Stimulated activated CD4-positive, alpha-beta T cell treated with anti-CD3 and anti-CD28 coated beads, Interleukin-1b, Interleukin-23, amount 100 ng/mL, for 1 hour (primary cell): ENCODE results near the gene SPINK4.

ENCODE experiments used
- DNase-seq, 2 donors: peaks; one replicate each; pipeline ENCODE4 v3.0.0-alpha.2; 2020; ENCODE audit warnings: low read depth in 2 of 2

SPINK4 gene, protein sequence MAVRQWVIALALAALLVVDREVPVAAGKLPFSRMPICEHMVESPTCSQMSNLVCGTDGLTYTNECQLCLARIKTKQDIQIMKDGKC

DNA sequence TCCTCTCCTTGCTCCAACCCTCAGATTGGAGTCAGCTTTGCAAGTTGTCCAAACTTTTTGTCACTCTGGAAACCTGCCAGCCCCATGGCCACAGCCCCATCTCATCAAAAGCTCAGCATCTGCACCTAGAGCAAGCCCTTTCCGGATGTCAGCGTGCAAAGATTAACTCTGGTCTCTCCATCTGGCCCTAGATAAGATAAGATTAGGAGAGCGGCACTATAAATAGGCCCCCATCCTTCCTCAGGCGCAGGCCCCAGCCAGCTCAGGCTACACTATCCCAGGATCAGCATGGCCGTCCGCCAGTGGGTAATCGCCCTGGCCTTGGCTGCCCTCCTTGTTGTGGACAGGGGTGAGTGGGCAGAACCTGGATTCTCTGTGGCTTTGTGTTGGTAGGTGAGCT is at the start of gene SPINK4:
SPINK4 (plus strand) TSS at position 247 of the 400 bp plus-strand sequence; CDS start at position 289, 42 bp downstream.
- DNase-seq = no peak

DNA sequence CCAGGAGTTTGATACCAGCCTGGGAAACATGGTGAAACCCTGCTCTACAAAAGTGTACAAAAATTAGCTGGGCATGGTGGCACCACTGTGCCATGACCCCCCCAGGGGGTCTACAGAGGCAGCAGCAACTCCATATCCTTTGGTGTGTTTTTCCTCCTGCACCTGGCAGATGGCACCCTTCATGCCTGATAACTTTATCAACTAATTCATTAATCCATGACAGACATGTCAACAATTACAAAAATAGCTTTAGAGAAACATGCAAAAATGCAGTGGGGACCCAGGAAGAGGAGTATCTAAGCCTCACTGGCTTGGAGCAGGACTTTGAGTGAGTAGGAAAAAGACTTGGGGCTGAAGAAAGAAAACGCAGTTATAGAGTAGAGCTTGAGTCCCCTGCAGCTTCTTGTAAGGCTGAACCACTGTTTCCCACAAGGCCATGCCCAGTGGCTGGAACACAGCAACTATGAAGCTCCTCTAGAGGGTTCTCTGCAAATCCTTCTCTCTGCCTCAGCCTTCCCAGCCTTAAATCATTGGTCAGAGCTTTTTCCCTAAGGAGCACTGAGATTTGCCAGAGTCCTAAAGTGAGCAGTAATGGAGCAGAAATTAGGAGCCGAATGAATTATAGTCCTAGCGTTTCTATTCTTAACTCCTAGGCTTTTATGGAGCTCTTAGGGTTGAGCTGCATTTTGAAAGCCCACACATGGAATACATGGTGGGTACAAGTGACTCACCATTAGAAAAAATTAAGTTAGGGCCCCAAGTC is 47.3 kb upstream of the SPINK4 start:
- DNase-seq = no peak

DNA sequence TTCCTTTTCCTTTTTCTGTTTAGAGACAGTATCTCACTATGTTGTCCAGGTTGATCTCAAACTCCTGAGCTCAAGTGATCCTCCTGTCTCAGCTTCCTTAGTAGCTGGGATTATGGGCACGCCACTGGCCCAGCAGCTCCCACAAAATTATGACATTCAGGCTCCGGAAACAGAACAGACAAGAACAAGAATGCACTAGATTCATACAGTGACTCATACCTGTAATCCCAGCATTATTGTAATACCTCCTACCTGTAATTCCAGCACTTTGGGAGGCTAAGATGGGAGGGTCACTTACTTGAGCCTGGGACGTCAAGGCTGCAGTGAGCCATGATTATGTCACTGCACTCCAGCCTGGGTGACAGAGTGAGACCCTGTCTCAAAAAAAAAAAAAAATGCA is 46.1 kb upstream of the SPINK4 start:
- no peak for DNase-seq

DNA sequence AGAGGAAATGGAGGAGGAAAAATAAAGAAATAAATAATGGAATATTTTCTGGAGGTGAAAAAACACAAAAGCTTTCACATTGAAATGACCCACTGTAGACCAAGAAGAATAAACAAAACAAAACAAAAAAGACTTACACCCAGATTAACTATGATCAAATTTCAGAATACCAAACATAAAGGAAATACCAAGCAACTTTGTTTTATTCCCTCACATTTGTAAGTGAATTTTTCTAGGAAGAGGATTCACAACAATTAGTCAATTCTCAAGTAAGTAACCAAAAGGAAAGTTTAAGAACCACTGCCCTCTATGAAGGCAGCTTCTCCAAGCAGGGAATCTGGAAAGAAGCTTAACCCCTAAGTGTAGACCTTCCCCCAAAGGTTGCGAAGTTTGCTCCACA is 43.2 kb upstream of the SPINK4 start:
- no peak for DNase-seq

DNA sequence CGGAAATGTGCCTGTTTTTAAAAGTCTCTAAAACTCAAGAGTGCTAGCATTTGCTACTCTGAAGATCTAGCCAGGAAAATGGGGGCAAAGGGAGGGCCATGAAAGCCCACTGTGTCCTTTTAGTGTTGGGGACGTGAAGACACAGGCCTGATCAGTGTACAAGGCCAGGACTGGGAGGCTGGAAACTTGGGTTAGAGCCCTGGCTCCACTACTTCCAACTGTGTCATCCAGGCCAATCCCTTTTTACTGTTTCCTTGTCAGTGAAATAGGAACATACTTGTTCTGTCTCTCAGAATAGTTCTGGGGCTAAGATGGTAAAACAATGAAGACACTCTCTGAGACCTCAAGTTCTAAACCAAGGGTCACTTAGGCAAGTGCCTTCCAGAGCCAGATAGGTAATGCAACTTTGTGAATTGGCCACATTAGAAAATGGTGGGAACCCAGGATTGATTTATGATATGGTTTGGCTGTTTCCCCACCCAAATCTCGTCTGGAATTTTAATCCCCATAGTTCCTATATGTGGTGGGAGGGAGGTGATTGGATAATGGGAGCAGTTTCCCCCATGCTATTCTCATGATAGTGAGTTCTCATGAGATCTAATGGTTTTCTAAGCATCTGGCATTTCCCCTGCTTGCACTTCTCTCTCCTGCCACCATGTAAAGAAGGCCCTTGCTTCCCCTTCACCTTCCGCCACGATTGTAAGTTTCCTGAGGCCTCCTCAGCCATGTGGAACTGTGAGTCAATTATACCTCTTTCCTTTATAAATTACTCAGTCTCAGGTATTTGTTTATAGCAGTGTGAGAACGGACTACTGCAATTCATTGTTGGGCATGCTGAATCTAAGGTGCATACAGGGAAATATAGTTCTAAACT is 42.5 kb upstream of the SPINK4 start:
- no peak for DNase-seq

DNA sequence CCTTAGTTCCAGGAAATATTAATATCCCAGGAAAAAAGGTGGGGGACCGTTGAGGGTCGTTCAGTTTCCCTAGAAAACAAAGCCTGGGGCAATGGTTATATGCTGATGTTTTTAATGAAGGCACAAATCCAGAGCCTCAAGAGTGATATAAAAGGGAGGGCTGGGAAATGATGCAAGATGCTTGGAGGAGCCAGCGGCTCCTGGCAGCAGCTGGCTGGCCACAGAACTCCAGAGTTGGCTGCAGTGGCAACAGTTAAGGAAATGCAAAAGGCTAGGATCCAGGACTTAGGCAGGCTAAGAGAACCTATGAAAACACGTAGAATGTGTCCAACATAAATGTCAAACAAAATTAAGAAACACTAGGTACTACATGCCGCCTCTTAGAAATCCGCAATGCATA is 41.8 kb upstream of the SPINK4 start:
- no peak for DNase-seq

DNA sequence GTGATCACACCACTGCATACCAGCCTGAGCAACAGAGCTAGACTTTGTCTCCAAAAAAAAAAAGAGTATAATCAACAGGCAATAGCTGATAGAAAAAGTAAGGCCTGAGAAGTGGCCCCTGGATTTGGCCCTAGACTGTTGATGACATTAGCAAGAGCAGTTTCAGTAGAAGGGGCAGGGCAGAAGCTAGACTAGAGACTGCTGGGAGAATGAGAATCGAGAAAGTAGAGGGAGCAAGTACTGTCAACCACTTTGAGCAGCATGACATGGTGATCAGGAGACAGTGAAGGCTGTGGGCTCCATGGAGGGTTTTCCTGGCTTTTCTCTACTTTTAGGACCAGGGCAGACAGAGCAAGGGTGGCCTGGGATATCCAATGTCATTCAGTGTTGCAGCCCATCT is 37.9 kb upstream of the SPINK4 start:
- no peak for DNase-seq

DNA sequence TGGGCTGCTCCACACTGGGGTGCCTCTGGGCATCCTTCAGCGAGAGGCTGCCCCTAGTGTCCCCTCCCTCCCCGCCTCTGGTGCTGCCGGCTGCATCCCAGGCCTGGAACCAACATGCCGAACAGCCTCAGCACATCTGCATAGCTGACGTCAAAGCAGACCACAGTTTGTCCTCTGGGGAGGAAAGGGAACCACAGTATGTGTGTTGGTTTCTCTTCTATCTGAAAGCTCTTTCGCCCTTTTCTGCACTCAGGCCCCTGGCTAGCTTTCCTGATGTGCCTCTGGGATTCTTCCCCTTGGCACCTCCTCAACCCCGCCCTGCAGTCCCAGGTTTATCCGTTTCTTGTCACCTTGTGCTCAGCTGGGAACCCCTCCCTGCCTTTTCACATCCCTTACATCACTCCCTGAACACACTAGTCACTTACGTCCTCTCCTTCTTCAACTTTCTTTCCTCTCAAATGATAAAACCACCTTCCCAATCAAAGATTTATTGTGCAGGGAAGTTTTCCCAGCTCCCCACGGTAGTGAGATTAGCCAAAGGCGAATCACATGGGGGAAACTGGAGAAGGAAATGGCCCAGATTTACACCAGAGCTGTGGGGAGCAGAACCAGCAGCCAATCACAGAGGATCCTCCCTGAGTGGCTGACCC is 37.3 kb upstream of the SPINK4 start:
- no peak for DNase-seq

DNA sequence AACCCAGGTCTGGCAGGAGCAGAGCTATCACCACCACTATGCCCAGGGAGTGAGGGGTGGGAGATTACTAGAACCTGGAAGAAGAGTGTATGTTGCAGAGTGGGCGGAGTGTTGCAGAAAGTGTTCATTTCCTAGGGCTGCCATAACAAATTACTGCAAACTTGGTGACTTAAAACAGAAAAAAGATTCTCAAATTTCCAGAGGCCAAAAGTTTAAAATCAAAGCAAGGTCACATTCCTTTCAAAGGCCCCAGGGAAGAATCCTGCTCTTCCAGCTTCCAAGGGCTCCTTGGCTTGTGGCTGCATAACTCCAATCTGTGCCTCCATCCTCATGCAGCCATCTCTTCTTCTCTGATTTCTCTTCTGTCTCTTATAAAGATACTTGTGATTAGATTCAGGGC is 30.6 kb upstream of the SPINK4 start:
- no peak for DNase-seq

DNA sequence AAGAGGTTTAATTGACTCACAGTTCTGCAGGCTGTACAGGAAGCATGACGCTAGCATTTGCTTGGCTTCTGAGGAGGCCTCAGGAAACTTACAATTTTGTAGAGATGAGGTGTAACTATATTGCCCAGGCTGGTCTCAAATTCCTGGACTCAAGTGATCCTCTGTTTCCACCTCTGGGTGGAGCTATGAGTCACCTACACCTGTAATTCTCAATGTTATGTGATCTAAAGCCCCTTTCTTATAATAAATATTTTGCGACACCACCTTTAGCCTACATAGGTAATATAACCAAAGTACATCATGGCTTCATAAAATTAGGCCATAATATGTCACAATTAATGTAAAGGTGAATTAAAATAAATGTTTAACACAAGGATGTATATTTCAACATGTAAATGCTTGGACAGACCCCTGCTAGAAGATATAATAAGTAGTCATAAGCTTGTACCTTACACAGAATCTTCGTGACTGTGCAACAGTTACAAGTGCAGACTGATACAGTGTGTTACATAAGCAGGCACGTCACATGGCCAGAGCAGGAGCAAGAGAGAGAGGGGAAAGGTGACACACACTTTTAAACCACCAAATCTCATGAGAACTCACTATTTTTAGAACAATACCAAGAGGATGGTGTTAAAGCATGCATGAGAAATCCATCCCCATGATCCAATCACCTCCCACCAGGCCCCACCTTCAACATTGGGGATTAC is 29.8 kb upstream of the SPINK4 start:
- DNase-seq = no peak

DNA sequence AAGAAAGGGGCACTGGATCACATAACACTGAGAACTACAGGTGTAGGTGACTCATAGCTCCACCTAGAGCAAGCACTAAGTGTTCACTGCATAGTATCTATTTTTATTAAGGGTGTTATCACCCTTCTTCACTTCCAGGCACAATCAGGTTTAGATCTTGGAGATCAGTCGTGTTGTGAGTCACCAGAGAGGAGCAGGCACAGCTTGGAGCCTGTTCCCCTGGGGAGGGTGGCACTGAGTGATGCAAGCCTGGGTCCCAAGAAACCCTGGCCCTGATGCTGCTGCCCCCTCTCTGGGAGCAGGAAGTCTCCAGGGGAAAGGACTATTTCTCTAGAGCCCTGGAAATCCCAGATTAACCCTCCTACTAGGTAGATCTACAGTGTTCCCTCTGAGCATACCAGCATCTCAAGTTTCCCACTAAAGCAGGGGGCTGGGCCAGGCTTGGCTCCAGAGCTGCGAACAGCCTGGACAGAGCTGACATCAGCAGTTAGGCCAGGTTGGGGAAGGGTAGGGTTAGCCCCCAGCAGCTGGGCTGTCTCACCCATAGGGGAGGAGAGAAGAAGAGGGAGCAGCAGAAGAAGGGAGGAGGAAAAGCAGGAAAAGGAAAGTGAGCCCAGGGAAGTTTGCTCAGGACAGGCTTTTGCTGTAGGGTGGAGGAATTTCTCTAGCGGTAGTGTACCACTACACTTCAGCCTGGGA is 28.1 kb upstream of the SPINK4 start:
- DNase-seq = no peak

DNA sequence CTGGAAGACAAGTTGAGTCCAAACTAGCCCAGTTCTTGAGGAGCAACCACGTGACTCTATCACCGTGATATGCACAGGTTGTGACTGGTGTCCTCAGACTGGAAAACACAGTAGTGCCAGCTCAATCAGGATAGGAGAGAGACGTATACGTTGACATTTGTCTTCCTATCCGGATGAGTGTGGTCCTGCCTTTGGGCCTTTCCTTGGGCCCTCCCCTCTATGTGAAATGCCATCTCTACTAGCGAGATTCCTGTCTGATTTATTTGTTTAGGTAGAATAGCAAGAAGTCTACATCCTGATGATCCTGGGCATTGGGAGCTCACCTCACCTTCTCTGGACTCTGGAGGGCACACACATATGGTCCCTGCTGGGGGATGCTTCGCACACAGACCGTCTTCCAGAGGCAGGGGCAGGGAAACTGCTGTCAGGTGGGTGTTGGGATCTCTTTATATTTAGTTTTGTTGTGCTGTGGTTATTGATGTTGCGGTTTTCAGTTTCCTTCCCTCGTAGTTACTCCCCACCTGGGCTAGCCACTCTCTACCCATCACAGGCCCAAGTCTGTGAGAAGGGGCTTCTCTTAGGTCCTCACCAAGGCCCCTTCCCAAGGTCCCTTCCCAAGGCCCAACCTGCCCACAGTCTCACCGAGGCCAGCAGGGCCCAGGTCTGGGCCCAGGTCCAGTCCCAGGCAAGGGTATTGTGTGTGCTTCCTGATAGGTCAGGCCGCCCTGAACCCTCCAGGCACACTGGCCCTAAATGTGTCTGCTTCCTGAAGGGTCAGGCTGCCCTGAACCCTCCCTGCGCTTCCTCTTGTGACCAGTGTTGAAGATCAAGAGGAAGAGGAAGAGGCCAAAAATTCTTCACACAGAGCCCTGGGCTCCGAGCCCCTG is 19.0 kb upstream of the SPINK4 start:
- no peak for DNase-seq

DNA sequence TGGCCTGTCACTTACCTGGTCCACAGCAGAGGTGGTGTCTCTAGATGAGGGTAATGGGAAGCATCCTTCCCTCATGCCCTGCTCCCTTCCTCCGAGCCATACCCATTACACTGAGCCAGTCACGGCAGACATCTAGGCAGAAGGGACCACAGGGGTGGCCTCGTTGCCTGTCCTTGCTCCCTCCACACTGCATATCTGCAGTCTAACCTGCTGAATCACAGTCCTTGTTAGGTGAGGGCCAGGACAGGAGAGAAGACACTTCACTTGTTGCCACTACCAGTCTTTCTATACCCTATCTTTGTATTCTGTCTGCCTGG is 18.4 kb upstream of the SPINK4 start:
- DNase-seq = no peak

DNA sequence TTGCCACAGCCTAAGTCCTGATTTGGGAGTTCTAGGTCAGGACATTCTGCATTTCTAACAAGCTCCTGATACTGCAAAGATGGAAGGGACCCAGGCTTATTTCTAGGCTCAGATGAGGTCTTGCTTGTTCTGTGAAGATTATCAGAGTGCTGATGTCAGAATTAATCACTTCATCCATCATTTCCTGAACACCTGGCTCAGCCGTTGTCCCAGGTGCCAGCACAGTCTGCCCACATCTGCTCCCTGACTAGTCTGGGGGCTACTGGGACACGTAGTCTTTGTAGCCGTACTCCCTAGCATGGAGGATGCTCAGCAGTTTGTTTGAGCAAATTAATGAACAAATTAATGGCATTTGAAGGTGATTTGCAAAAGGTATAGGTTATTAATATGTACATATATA is 17.9 kb upstream of the SPINK4 start:
- DNase-seq = no peak

DNA sequence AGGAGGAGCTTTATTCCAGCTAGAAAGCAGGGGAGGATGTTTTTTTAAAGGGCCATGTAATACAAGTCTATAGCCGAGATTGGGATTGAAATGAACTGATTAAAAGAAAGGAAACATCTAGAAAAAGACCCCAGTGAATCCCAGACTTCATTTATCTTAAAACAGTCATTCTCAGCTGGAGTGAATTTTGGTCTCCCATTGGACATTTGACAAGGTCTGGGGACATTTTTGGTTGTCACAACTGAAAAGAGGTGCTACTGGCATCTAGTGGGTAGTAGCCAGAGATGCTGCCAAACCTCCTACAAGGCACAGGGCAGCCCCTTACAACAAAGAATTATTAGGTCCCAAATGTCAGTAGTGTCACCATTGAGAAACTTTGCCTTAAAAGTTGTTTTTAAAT is 16.3 kb upstream of the SPINK4 start:
- no peak for DNase-seq

DNA sequence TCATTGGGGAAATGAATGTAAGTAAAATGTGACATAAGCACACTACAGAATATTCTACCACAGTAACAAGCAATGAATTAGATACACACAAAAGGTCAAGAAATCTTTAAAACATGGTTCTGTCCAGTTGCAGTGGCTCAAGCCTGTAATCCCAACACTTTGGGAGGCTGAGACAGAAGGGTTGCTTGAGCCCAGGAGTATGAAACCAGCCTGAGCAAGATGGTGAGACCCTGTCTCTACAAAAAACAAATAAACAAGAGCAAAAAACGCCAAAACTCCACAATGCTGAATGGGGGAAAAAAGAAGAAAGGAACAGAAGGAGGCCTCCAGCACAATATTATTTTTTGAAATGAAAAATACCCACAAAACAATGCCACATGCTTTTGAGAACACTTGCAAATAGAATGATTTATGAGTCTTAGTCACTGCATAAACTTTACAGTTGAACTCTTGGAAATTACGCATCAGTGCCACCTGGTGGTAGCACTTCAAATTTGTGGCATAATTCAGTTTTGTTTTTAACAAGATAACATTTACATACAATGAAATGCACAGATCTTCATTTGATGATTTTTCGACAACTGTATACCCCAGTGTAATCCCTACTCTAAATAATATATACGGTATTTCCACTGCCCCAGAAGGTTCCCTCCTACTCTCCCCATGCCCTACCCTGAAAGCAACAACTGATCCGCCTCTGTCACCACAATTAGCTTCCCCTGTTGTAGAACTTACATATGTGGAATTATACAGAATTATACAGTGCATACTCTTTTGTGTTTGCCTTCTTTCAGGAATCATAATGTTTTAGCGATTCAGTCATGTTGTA is 14.4 kb upstream of the SPINK4 start:
- DNase-seq = peak; percentile 39 to 48

DNA sequence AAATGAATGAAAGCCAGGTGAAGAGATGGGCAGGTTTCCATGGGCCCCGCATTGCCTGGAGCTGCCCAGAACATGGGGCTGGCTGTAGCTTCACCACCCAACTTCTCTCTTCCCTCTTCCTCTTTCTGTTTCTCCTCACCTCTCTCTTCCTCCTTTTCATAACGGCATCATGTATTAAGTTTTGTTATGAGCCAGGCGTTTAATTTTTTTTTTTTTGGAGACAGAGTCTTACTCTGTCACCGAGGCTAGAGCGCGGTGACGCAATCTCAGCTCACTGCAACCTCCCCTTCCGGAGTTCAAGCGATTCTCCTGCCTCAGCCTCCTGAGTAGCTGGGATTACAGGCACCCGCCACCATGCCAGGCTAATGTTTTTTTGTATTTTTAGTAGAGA is 13.0 kb upstream of the SPINK4 start:
- DNase-seq = no peak

DNA sequence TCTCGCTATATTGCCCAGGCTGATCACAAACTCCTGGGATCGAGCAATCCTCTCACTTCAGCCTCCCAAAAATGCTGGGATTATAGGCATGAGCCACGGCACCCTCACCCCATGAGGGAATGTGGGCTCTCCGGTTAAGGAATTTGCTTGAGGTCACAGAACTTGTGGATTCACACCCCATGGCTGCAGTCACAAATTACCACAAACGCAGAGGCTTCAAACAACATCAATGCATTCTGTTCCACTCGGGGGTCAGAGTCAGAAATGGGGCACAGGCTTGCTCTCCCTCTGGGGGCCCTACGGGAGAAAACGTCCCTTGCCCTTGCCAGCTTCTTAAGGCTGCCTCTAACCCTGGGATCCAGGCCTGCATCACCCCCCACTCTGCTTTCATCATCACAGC is 12.2 kb upstream of the SPINK4 start:
- no peak for DNase-seq

DNA sequence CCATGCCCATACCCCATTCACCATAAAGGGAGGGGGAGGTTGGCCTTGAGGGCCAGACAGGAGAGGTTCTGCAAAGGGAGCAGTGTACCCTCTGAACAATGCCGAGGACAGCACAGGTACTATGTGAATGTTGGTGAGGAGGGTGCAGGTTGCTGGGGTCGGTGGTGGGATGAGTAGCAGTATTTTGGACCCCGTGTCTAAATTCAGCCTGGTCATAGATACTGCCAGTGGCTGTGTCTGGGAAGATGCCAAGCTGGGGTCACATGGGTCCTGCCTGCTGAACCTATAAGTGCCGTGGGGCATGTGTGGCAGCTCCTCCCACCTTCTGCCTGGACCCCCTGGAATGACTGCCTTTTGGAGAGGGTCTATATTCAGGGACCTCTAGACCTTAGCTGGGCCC is 11.4 kb upstream of the SPINK4 start:
- no peak for DNase-seq
